OCI-LY3 (cell line): ENCODE measurements around the gene KDELR3.

Experiments used
- CTCF ChIP-seq: fragments of 200-600, 300-600 bp; sonication (generic); IDR thresholded peaks from 2 replicates; pipeline ENCODE4 v1.5.1; 2014; ENCODE audit warnings: antibody characterized with exemption, low read length, low read depth
- EZH2phosphoT487 ChIP-seq: fragments of 200-600 bp; shearing (Covaris generic); IDR thresholded peaks from 2 replicates; pipeline ENCODE4 v1.6.1; 2018; ENCODE audit warnings: antibody characterized with exemption, mixed run types, low read depth

GRCh38 chr22:38524429-38524828 lies 56.5 kb downstream of the KDELR3 start:
- TF ChIP-seq CTCF (no peak), EZH2phosphoT487 (no peak)
